Endothelial cell of umbilical vein (primary cell): Measurements from ENCODE around the gene PITPNM3. TPM values are rescaled to one million over a fixed set of nuclear protein-coding genes. Genes with fewer than 3 reads are reported as not detected.

ENCODE experiments used
- BruUV-seq: library from RNA; stranded (reverse); fragments of 400-500 nt; replicated peaks from 2 replicates; lab custom pipeline; 2021; lab: Mats Ljungman, UMichigan
- CTCF ChIA-PET: fragments of 300-600, 350-600 bp; sonication (Branson Sonifier 250); formaldehyde crosslinking; loops from one replicate; lab custom pipeline; 2021; ENCODE audit warnings: antibody characterized with exemption, inconsistent platforms; lab: Charles Lee
- POLR2A ChIA-PET: fragments of 300-600, 350-600 bp; sonication (Branson Sonifier 250); formaldehyde crosslinking; loops from one replicate; lab custom pipeline; 2021; ENCODE audit warnings: antibody characterized with exemption, inconsistent platforms; lab: Charles Lee
- DNase-seq: peaks from one replicate; pipeline ENCODE4 v3.0.0-alpha.2; 2011; ENCODE audit warnings: low read depth, low spot score
- FAIRE-seq: peaks from 2 replicates; lab custom pipeline; 2011; peaks lifted over from hg19 to GRCh38; lab: Jason Lieb, UNC
- H2AFZ ChIP-seq: 2 replicates; pipeline ENCODE4 v1.6.0; 2012; ENCODE audit warnings: low read depth, low read length, control low read depth, inconsistent platforms
- H3K27ac ChIP-seq: 2 replicates; pipeline ENCODE4 v1.5.1; 2011; ENCODE audit warnings: low read depth, mild to moderate bottlenecking, control low read depth, low read length, moderate library complexity; ENCODE audit not compliant: insufficient read depth
- H3K27me3 ChIP-seq, 2 experiments: 2 replicates each; pipeline versions ENCODE4 v1.6.0 to v1.6.1; 2011; ENCODE audit warnings: low read length in 2 of 2, mixed read lengths in 1 of 2; ENCODE audit not compliant: control insufficient read depth in 2 of 2, insufficient read depth in 2 of 2
- H3K36me3 ChIP-seq, 2 experiments: 2 replicates in 1 of 2; 3 replicates in 1 of 2; pipeline ENCODE4 v1.5.1; 2011; ENCODE audit warnings: low read length in 2 of 2, mild to moderate bottlenecking in 1 of 2, moderate library complexity in 1 of 2; ENCODE audit not compliant: control insufficient read depth in 2 of 2, insufficient read depth in 2 of 2; ENCODE audit errors: extremely low read depth in 1 of 2
- H3K4me1 ChIP-seq: 3 replicates; pipeline ENCODE4 v1.5.1; 2011; ENCODE audit warnings: mild to moderate bottlenecking, low read length; ENCODE audit not compliant: control insufficient read depth, insufficient read depth; ENCODE audit errors: extremely low read depth
- H3K4me2 ChIP-seq: 2 replicates; pipeline ENCODE4 v1.6.1; 2011; ENCODE audit warnings: low read length, control low read depth, mixed read lengths; ENCODE audit not compliant: insufficient read depth
- H3K4me3 ChIP-seq, 3 experiments: fragments of 200-600 bp in 1 of 3; sonication (generic), shearing (Covaris generic) in 1 of 3; replicated peaks in 1 of 3; 2 replicates each; pipeline ENCODE4 v1.5.1; 2011 to 2016; ENCODE audit warnings: control low read depth in 3 of 3, low read length in 3 of 3, mild to moderate bottlenecking in 2 of 3, inconsistent platforms in 1 of 3, low read depth in 1 of 3, moderate library complexity in 1 of 3; ENCODE audit not compliant: insufficient read depth in 1 of 3
- H3K79me2 ChIP-seq: 2 replicates; pipeline ENCODE4 v1.6.0; 2012; ENCODE audit warnings: low read length, inconsistent platforms; ENCODE audit not compliant: control insufficient read depth, insufficient read depth
- H3K9ac ChIP-seq: replicated peaks from 2 replicates; pipeline ENCODE3; 2011; ENCODE audit warnings: low read length, control low read depth; ENCODE audit not compliant: insufficient read depth; ENCODE audit errors: extremely low read depth
- H3K9me1 ChIP-seq: replicated peaks from 3 replicates; pipeline ENCODE4 v1.6.0; 2011; ENCODE audit warnings: mild to moderate bottlenecking, low read length; ENCODE audit not compliant: control insufficient read depth, insufficient read depth; ENCODE audit errors: extremely low read depth
- H3K9me3 ChIP-seq: replicated peaks from 2 replicates; pipeline ENCODE4 v1.5.1; 2012; ENCODE audit warnings: low read length, inconsistent platforms; ENCODE audit not compliant: control insufficient read depth, insufficient read depth
- H4K20me1 ChIP-seq: replicated peaks from 2 replicates; pipeline ENCODE3; 2011; ENCODE audit warnings: mild to moderate bottlenecking, low read length; ENCODE audit not compliant: control insufficient read depth, insufficient read depth; ENCODE audit errors: extremely low read depth
- CTCF ChIP-seq, 2 donors: IDR thresholded peaks; 1 replicate in 1 of 2; 2 replicates in 1 of 2; pipeline ENCODE4 v1.5.1; 2011; ENCODE audit warnings: low read length in 2 of 2, mild to moderate bottlenecking in 2 of 2, moderate library complexity in 2 of 2, control low read depth in 1 of 2, inconsistent platforms in 1 of 2, low read depth in 1 of 2; ENCODE audit not compliant: insufficient read depth in 1 of 2; ENCODE audit errors: extremely low read depth in 1 of 2
- EZH2 ChIP-seq: IDR thresholded peaks from 2 replicates; pipeline ENCODE4 v1.6.1; 2012; ENCODE audit warnings: borderline replicate concordance, low read depth, mild to moderate bottlenecking, moderate library complexity, low read length, inconsistent platforms; ENCODE audit not compliant: severe bottlenecking
- FOS ChIP-seq: IDR thresholded peaks from 2 replicates; pipeline ENCODE4 v1.6.1; 2011; ENCODE audit warnings: mild to moderate bottlenecking, low read length, moderate library complexity, borderline replicate concordance; ENCODE audit not compliant: insufficient read depth
- GATA2 ChIP-seq: IDR thresholded peaks from 2 replicates; pipeline ENCODE4 v1.7.0; 2011; ENCODE audit warnings: low read depth, mild to moderate bottlenecking, moderate library complexity, mixed read lengths, low read length; ENCODE audit not compliant: insufficient read length, insufficient read depth
- JUN ChIP-seq: IDR thresholded peaks from 2 replicates; pipeline ENCODE4 v1.6.1; 2011; ENCODE audit warnings: borderline replicate concordance, low read depth; ENCODE audit not compliant: insufficient read length, insufficient read depth
- MAX ChIP-seq: IDR thresholded peaks from 2 replicates; pipeline ENCODE4 v1.6.1; 2011; ENCODE audit not compliant: insufficient read depth, insufficient read length
- MYC ChIP-seq: IDR thresholded peaks from one replicate; pipeline ENCODE4 v1.6.1; 2011; ENCODE audit warnings: mild to moderate bottlenecking, low read depth, low read length
- POLR2A ChIP-seq: IDR thresholded peaks from 2 replicates; pipeline ENCODE4 v1.6.1; 2012; ENCODE audit warnings: low read depth, mild to moderate bottlenecking, control low read depth, low read length
- POLR2AphosphoS5 ChIP-seq: IDR thresholded peaks from 2 replicates; pipeline ENCODE4 v1.6.1; 2012; ENCODE audit warnings: low read depth, mild to moderate bottlenecking, control low read depth, low read length, moderate library complexity; ENCODE audit not compliant: insufficient read depth
- dilution Hi-C: fragments of 300-500 bp; cut with MboI; formaldehyde crosslinking; loops from one replicate; pipeline ENCODE4 v1.15.0; 2019; ENCODE audit warnings: low sequenced_read_pairs; ENCODE audit not compliant: extremely low pct_ligation_motif_present
- intact Hi-C: fragments of 100-400 bp; cut with micrococcal nuclease; formaldehyde crosslinking; loops from one replicate; pipeline ENCODE4 v1.10.0; 2022
- polyA plus RNA-seq, 4 experiments: library from polyadenylated mRNA; depleted of rRNA in 3 of 4; stranded (reverse) in 3 of 4; unstranded in 1 of 4; fragments of >200 nt; gene quantifications; 2 replicates each; pipeline versions ENCODE4 v1.2.1 to v1.2.3, GENCODE V29; 2011 to 2012; ENCODE audit warnings: missing spikeins in 1 of 4
- total RNA-seq: library from RNA; stranded (reverse); gene quantifications from 2 replicates; pipeline ENCODE4 v1.2.3, GENCODE V29; 2021

Gene PITPNM3
- total and polyA plus RNA-seq, 2 donors (not counting 3 experiments of a cell fraction or from before 2014, with no cell fraction given), result 1.0 to 1.9 TPM

- intact Hi-C loops (no loop called here), dilution Hi-C loops (no loop called here)
- no peaks in the 10 kb centered on the region for H3K27me3 ChIP-seq
- H2AFZ ChIP-seq, result no peak overlapping the region
- FAIRE-seq (no peak), DNase-seq (no peak)
- H3K79me2 ChIP-seq, result no peaks in the 10 kb centered on the region
- no peaks in the 10 kb centered on the region for H3K9me1 ChIP-seq
- peaks cover 6% of the 10 kb centered on the region for H3K4me1 ChIP-seq
- no peak overlapping the region for H3K9ac ChIP-seq
- H4K20me1 ChIP-seq, result no peaks in the 10 kb centered on the region
- ChIA-PET POLR2A (no interaction called here), CTCF (interaction anchor here (0.8 kb wide), 1 partner anchor 180 kb away, joined by 3 read pairs; no protein-coding TSS in a partner anchor)
- no peaks in the 10 kb centered on the region for H3K9me3 ChIP-seq
- BruUV-seq, result no TSS peak
- H3K4me3 ChIP-seq, result no peak overlapping the region
- no peaks in the 10 kb centered on the region for H3K36me3 ChIP-seq
- H3K27ac ChIP-seq, result no peak overlapping the region
- TF ChIP-seq POLR2AphosphoS5 (no peak), POLR2A (no peak), MYC (no peak), JUN (no peak), FOS (no peak), CTCF (IDR thresholded peaks at IDR 0.05; ENCODE audit: extremely low read depth in 1 of 2, insufficient read depth in 1 of 2, low read depth in 1 of 2, low read length in 2 of 2) (no peak), MAX (no peak), EZH2 (no peak), GATA2 (no peak)
- no peak overlapping the region for H3K4me2 ChIP-seq
These were observed 88.1 kb downstream of the PITPNM3 start for GRCh38 chr17:6468051-6468790.
